Activated CD4-positive, alpha-beta T cell treated with anti-CD3 and anti-CD28 coated beads for 24 hours (primary cell): ENCODE measurements around the gene RELN.
"Not testable (repeated sequence)": the region's sequence is repeated elsewhere in the genome, so short reads cannot be mapped to it uniquely, and the experiment has no call there.

ENCODE experiments used
- DNase-seq, 2 donors: peaks; one replicate each; pipeline ENCODE4 v3.0.0-alpha.2; 2020; ENCODE audit warnings: low read depth in 2 of 2

The RELN gene

DNA sequence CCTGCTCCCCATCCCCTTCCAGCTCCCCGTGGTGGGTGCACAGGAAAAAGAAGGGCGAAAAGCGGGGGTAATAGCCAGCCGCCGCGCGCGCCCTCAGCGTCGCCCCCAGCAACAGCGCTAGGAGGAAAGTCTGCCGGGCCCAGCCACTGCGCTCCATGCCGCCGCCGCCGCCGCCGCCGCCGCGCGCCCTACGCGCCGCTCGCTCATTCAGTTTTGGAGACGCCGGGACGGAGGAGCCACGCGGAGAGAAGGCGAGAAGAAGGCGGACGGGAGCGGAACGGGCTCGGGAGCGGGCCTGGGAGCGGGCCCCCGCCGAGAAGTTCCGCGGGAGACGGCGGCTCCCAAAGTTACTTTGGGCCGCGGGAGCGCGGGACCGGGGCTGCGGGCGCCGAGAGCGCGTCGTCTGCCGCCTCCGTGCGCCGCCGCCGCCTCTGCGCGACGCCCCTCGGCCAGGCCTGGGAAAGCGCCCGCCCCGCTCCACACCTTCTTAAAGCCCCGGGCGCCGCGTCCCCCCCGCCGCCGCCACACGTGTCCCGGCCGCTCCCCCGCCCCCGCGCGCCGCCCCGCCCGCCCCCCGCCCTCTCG, at the start of gene RELN:
Gene RELN, minus strand, starts transcription at position 459 of the 585 bp plus-strand sequence. Its CDS starts 302 bp downstream, at position 157.
- DNase-seq: no peak

DNA sequence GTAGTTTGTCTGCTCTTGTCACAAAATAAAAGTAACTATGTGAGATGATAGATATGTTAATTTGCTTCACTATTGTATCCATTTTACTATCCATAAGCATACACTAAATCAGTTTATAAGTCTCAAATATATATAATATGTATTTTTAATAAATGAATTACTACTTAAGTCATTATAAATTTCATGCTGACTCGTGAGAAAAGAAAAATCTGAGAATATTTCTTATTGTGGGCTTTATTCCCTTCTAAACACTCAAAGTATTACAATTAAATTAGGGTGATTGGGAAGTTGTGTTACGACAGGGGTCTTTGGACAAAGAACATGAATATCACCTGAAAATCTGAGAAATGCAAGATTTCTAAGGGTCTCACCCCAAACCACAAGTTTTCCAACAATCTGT, 48.7 kb upstream of the RELN start:
- no peak for DNase-seq

DNA sequence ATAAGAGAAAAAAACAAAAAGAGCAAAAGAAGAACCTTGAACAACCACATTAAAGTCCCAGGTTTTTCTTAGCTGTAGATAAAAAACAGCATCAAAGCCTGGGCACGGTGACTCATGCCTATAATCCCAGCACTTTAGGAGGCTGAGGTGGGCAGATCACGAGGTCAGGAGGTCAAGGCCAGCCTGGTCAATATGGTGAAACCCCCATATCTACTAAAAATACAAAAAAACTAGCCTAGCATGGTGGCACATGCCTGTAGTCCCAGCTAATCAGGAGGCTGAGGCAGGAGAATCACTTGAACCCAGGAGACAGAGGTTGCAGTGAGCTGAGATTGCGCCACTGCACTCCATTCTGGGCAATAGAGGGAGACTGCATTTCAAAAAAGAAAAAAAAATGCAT, 47.4 kb upstream of the RELN start:
- not testable (repeated sequence) for DNase-seq

DNA sequence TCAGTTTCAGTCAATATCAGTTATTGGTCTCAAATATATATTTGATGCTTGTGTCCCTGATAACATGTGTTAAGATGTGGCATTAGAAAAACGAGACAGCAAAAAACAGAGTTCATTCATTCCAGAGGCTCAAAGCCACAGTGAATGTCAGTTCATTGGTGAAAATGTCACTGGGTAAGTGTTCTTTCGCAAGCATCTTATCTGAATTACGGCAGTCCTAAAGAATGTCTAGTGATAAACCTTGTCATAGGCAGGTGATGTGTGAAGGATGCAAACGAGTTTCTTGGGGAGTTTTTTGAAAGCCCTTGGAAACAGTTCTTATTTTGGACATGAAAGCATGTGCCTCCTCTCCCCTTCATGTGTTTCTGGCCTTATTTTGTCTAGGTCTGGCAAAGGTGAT, 45.9 kb upstream of the RELN start:
- DNase-seq: no peak

DNA sequence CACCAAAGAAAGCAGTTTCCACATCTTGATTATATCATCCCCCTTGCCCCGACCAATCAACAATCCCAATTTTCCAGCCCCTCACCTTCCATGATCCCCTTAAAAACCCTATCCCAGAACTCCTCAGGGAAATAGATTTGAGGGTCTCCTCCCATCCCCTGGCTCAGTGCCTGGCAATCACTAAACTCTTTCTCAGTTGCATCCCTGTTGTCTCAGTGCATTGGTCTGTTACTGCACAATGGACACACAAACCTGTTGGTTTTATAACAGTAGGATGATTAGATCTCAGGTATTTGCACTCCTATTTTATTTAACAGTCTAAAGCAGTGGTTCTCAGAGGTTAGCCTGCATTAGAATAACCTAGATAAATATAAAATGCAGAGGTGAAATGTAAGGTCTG, 45.2 kb upstream of the RELN start:
- no peak for DNase-seq

DNA sequence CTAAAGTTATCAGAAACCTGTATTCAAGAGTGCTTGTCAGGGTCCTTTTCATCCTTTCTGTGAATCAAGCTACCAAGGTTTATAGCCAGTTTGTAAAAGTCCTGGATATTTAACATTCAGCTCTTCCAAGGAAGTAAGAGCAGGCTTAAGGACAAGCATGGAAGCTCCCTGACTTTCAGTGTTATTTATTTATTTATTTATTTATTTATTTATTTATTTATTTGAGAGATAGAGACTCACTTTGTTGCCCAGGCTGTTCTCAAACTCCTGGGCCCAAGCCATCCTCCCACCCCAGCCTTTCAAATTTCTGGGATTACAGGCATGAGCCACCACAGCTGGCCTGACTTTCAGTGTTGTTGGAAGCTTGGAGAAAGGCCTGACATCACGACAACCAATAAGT, 44.4 kb upstream of the RELN start:
- DNase-seq: no peak

DNA sequence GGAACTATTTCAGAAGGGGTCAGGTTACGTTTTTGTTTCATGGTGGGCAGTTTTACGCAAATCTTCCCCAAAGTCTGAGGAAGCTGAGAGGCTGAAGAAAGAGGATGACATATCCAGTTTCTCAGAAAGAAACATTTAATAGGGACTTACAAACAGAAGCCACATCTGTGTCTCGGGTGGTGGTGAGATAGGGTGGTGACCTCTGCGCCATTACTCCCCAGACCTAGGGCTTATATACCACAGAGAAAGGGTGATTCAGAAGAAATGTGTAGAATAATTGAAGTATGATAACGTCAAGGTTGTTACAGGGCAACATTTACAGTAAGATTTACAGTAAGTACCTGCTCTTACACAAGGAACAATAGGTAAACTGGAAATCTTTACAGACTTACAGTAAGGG, 43.0 kb upstream of the RELN start:
- no peak for DNase-seq

DNA sequence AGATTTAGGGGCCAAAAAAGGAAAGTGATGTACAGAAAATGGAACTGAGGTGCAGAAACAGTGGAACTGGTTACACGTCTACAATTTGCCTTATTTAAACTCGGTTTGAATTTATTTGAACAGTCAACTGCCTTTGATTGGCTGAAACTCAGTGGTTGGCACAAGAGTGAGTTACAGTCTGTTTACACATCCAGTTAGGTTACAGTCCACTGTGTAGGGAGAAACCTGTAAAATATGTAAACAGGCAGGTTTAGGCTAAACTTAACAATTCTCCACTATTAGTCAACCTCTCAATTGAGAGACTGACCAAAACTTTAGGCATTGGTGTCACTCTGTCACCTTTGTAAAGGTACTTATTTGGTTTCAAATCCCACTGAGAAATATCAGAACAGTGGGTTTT, 40.3 kb upstream of the RELN start:
- DNase-seq: no peak

DNA sequence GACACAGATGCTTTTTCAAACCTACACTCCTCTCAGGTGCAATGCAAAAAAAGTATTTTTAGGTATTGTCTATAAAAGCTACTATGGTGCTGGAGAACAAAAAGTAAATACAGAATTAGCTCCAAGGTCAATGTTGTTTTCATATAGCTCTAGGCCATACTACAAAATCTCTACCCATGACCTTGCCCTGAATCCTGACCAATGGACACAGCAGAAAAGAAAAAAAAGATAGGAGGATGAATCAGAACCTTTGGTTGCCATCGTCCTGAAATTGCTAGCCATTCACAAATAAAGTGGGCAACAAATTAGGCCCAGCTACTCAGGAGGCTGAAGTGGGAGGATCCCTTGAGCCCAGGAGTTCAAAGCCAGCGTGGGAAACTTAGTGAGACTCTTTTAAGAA, 35.2 kb upstream of the RELN start:
- no peak for DNase-seq

DNA sequence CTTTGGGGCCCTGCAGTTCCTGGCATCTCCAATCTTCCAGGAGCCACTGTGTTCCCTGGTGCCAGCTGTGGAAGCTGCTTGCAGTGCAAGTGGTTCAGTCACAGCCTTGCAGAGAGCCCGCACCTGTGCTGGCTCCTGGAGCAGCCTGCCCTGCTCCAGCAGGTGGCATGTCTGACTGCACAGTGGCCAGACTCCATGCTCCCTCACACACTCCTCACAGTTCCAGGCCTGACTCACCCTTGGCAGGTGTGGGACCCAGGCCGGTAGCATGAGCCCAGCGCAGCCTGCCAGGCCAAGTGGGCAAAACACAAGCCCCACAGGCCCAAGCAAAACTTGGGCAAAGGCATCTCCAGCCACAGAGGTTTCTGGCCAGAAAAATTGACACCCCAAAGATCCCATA, 33.6 kb upstream of the RELN start:
- DNase-seq: no peak

DNA sequence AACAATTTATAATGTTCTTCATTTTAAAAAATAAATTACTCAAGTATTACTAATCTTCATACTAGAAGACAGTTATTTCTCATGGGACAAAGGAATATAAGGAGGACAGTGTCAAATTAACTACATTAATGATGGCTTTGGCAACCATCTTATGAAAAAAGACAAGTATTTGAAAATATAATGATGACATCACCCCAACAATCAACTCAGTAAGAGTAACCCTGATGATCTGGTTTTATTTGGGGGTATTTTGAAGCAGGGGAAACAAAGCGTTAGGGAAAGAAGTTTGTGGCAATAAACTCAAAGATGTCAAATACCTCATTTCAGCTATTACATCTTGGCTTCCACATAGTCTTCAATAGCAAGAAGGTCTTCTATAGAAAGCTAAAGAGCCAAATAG, 29.0 kb upstream of the RELN start:
- no peak for DNase-seq

DNA sequence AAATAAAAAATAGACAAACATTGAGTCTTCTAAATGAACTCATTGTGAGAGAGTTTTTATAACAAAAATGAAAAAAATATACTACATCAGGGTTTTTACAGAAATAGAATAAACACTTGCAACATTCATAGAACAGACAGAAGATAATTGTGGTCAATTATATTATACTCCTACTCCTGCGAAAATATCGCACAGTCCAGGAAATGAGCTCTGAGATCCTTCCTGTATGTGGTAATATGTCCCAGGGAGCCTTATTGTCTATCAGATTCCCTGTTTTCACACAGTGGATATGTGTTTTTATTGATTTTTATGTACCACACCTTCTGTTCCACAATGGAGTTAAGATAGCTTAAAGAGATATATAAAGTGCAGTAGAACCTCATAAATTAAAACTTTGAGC, 27.5 kb upstream of the RELN start:
- DNase-seq: no peak

DNA sequence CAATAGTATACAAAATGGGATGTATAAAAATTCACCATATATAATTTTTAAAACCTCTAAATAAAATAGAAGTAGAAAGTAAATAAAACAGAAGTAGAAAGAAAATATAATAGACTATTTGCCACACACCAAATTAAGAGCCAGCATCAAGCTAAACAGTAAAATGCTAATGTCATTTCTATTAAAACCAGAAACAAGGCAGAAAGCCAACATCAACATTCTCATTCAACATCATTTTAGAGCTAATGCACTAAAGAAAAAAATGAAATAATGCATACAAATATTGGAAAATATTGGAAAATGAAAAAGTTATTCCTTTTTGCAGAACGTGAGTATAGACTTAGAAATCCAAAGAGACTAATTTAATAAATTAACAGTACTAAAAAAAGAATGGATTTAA, 23.4 kb upstream of the RELN start:
- DNase-seq: no peak

DNA sequence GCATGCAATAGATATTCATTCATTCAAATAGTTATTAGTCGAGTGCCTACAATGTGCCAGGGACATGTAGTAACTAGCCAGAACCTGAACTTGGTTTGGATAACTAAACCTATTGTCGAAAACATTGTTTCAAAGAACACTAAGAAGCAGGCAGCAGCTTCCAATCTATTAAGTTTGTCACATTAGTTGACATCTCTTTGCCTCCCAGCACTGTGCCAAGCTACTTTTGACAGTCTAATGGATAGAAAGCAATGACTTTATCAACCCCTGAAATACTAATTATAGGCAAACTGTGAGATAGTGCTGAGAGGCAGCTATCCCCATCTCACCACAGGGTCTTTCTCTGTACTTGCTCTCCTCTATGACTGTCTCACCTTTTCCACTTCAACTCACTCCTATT, 22.4 kb upstream of the RELN start:
- DNase-seq: no peak

DNA sequence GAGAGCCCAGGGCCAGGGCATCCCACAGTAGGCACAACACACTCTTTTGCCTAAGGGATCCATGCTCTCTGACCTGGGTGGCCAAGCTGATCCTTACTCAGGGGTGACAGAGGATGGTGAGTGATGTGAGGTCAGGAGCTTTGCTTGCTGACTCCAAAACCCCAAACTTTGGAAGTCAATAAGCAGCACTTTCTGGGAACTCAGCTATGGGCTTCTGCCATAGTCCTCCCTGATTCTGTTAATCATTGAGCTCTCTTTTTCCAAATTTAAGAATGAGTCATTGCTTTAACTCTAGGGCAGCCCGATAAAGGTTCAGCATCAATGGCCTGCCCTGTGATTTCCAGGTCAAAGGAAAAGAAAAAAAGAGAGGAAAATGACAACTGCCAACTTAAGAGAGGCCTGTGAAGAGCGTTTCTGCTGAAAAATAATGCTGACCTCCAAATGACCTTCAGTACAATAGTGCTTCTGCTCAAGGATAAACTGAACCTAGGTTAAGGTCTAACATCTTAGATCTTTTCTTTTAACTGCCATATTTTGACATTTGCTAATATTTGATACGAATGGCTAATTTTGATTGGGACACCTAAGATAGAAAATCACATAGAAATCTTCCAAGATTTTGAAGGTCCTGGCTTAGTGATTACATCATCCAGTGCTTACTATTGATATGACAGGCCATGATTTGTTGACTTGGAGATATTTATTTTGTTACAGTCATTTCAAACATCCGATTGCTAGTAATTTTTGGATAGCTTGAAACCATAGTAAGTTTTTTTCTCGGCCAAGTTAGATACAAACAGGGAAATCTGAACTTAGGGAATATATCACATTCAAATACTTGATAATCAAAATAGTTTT, 20.8 kb upstream of the RELN start:
- no peak for DNase-seq

DNA sequence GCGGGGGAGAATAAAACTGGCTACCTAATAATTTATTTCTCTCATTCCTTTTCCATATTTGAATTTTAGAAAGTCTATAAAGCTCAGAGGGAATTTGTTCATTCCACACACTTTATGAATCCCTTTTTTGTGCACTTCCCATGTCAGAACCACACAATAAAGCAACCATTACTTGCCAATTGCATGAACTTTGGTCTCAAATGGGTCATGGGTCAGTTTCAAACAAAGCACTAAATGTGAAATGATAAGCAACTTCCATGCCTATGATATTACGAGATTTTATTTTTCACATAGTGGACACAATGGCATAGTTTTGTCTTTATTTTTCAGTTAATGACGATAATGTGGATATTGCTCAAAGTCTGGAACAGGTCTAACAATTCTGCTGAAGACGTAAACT, 18.6 kb upstream of the RELN start:
- no peak for DNase-seq

DNA sequence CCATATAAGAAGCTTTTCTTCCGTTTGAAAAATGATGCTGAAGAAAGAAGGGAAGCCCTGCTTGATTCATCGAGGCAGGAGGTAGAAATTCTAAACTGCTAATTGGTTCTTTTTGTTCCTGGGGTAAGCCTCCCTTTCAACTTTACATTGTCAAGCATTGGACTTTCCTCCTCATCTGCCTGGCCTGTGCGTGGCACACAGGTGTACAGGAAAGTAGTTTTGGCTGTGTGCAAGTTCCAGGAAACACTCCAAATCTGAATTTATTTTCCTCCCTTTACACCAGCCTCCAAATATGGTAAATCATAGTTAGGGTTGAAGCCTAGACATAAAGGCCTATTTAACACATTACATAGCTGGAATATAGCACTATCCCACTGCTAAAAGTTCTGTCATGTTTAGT, 18.2 kb upstream of the RELN start:
- no peak for DNase-seq

DNA sequence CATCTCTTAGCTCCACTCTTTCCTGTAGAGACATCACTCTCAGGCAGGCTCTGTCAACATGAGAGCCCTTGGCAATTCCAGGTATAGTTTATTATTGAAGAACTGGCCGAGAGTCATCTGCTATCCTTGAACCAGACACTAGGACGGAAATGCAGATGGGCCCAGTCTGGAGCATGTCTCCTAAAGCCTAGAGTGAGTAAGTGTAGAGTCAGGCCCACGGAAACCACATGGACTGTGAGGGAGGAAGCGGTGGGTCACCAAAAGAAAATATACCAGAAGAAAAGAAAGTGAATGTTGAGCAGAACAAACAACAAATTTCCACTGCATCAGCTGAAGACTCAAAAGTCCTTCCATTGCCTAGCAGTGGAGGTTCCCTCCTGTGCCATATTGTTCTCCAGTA, 15.7 kb upstream of the RELN start:
- DNase-seq: no peak

DNA sequence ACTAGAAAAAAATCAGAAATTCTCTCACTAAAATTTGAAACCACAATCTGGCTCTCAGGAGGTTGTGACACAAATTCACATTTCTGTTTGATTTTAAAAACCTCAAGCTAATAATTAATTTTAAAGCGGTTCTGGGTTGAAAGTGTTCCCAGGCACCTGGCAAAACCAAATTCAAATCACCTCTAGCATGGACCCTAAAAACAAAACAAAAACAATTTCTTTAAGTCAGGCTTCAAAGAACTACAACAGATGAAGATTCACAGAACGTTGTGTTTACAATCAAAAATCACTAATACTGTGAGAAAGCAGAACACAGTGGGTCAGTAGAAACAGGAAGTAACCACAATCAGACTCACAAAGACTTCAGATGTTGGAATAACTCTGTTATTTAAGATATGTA, 7.2 kb upstream of the RELN start:
- DNase-seq: no peak

DNA sequence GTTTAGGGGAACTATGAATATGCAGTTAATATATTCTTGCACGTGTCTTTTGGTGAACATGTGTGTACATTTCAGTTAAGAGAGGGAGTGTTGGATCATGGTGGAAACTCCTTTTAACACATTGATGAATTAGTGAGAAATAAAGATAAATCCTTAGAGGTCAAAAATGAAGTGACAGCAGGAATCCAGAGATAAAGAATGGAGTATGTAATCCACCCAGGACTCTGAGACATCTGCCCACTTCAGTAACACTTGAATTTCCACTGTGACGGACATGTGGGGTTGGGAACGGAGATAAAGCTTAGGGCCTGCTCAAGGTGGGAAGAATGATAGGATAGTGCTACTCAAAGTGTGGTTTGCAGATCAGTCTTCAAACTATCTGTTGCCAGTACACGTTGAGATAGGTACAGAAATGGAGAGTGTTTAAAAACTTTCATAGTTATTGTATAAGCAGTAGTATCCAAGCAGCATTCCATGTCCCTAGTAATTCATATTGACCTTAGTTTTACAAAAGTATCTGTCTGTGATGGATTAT, 6.6 kb upstream of the RELN start:
- no peak for DNase-seq

DNA sequence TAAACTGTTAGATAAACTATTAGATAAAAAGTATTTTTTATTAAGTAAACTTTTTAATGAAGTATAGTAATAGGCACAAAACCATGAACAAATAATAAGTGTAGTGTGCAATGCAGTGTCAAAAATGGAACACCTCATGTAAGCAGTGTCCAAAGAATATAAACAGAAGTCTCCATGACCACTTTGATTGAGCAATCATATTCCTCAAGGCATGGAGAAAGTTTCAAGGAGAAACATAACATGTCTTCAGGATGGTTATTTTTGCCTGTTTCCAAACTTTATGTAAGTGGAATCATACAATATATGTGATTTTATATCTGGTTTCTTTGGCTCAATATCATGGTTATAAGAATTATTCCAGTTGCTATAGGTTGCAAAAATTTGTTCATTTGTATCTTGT, 6.1 kb upstream of the RELN start:
- DNase-seq: no peak

DNA sequence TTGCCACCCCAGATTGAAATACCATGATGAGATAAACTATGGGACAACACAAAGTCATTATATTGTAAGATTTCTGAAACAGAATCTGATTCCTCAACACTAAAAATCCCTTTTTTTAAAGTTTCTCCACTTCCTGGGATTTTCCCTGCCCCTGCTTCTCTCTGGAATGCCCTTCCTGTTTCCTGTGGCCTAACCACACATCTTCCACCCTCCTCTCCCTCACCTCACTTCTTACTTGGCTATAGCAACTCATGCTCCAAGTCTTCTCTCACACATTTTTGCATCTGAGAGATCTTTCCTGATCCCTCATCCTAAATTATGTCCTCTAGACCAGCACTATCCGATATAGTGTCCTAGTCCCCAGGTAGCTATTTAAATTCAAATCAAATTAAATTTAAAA, 4.1 kb upstream of the RELN start:
- no peak for DNase-seq

DNA sequence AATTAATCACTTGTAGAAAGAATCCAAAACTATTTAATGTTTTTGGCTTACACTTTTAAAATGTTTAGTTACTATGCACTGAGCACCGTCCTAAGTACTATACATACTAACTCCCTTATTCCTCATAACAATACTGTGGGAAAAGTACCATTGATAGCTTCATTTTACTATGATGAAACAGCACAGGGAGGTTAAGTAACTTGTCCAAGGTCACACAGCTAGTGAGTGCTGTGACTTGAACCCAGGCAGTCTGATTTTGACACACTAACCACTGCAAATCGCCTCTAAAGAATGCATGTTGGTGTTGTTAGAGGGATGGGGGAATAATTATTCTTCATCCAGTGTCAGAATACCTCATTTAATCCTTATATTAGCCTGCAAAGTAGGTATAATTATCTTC, 1.9 kb upstream of the RELN start:
- DNase-seq: no peak

DNA sequence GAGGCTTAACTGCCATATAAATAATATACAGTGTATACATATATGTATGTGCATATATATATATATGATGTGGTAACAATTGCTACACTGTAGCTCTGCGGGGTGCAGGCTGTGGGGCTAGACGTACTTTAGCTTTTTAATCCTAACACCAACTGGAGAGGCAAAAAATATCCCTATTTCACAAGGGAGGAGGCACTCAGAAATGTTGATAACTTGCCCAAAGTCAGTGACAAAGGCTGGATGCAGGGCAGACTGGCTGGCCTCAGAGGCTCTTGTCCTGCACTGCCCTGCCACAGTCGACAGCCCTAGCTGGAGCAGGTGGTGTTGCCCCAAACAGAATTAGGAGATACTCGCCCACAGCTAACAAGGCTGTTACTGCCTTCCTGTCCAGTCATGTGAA, 1.5 kb upstream of the RELN start:
- no peak for DNase-seq
